ENCODE results near the gene IHH. TPM values are rescaled to one million over a fixed set of nuclear protein-coding genes. Genes with fewer than 3 reads are reported as not detected.

Gene IHH
- total RNA-seq, 1 experiment from 2014 or later = 0.15 TPM

GRCh38 chr2:219032051-219032745 lies 28.5 kb downstream of the IHH start:
- H3K27ac ChIP-seq (ENCODE audit: low read depth, low read length, poor library complexity, severe bottlenecking) = no peak overlapping the region
- no peaks in the 10 kb centered on the region for H3K9me3 ChIP-seq (ENCODE audit: low read depth, low read length, poor library complexity, severe bottlenecking)
- intact Hi-C loops (cut with micrococcal nuclease; ENCODE audit: unreplicated experiment) = no loop called here
- H3K4me3 ChIP-seq (ENCODE audit: low read depth, low read length, poor library complexity, severe bottlenecking) = no peak overlapping the region
- POLR2A ChIA-PET (ENCODE audit: low non-redundant PET) = no interaction called here
- CTCF ChIA-PET = interaction anchor here (0.6 kb wide), 1 partner anchor 87 kb away, joined by 7 read pairs; no protein-coding TSS in a partner anchor
- no peak for TF ChIP-seq EZH2 (IDR thresholded peaks at IDR 0.05; ENCODE audit: borderline replicate concordance, low read depth, low read length, poor library complexity, severe bottlenecking)
- no peak for TF ChIP-seq CTCF (conservative IDR thresholded peaks at IDR 0.05; ENCODE audit: low read depth, low read length)
- H3K4me1 ChIP-seq (ENCODE audit: insufficient read depth, low read length, poor library complexity, severe bottlenecking) = no peaks in the 10 kb centered on the region
- no peaks in the 10 kb centered on the region for H3K36me3 ChIP-seq (ENCODE audit: insufficient read depth, low read length, poor library complexity, severe bottlenecking)
- BruUV-seq (replicated peaks) = no TSS peak
- H3K27me3 ChIP-seq (replicated peaks; ENCODE audit: insufficient read depth, low read depth, low read length, poor library complexity) = peaks cover 22% of the 10 kb centered on the region
- no peak for DNase-seq (ENCODE audit: low spot score)

GRCh38 chr2:219031005-219031738 lies 29.5 kb downstream of the IHH start:
- H3K4me1 ChIP-seq (ENCODE audit: insufficient read depth, low read length, poor library complexity, severe bottlenecking) = no peaks in the 10 kb centered on the region
- H3K4me3 ChIP-seq (ENCODE audit: low read depth, low read length, poor library complexity, severe bottlenecking) = no peak overlapping the region
- POLR2A ChIA-PET (ENCODE audit: low non-redundant PET) = no interaction called here
- no peak for TF ChIP-seq EZH2 (IDR thresholded peaks at IDR 0.05; ENCODE audit: borderline replicate concordance, low read depth, low read length, poor library complexity, severe bottlenecking)
- no TSS peak for BruUV-seq (replicated peaks)
- H3K36me3 ChIP-seq (ENCODE audit: insufficient read depth, low read length, poor library complexity, severe bottlenecking) = no peaks in the 10 kb centered on the region
- intact Hi-C loops (cut with micrococcal nuclease; ENCODE audit: unreplicated experiment) = no loop called here
- DNase-seq (ENCODE audit: low spot score) = no peak
- CTCF ChIA-PET = interaction anchor here (1.6 to 2.2 kb wide), 2 partner anchors 35 to 123 kb away, joined by 6 to 58 read pairs; no protein-coding TSS in a partner anchor
- no peak overlapping the region for H3K27ac ChIP-seq (ENCODE audit: low read depth, low read length, poor library complexity, severe bottlenecking)
- no peaks in the 10 kb centered on the region for H3K9me3 ChIP-seq (ENCODE audit: low read depth, low read length, poor library complexity, severe bottlenecking)
- H3K27me3 ChIP-seq (replicated peaks; ENCODE audit: insufficient read depth, low read depth, low read length, poor library complexity) = peaks cover 22% of the 10 kb centered on the region

- POLR2A ChIA-PET (ENCODE audit: low non-redundant PET) = no interaction called here
- TF ChIP-seq EZH2 (IDR thresholded peaks at IDR 0.05; ENCODE audit: borderline replicate concordance, low read depth, low read length, poor library complexity, severe bottlenecking) = no peak
- no peak for TF ChIP-seq CTCF (conservative IDR thresholded peaks at IDR 0.05; ENCODE audit: low read depth, low read length)
- no peaks in the 10 kb centered on the region for H3K4me1 ChIP-seq (ENCODE audit: insufficient read depth, low read length, poor library complexity, severe bottlenecking)
- no peak for DNase-seq (ENCODE audit: low spot score)
- CTCF ChIA-PET = interaction anchor here (0.5 to 2.2 kb wide), 17 partner anchors 10 to 183 kb away, joined by 3 to 58 read pairs (median 5); no protein-coding TSS in a partner anchor
- no peaks in the 10 kb centered on the region for H3K9me3 ChIP-seq (ENCODE audit: low read depth, low read length, poor library complexity, severe bottlenecking)
- no peaks in the 10 kb centered on the region for H3K36me3 ChIP-seq (ENCODE audit: insufficient read depth, low read length, poor library complexity, severe bottlenecking)
- peaks cover 22% of the 10 kb centered on the region for H3K27me3 ChIP-seq (replicated peaks; ENCODE audit: insufficient read depth, low read depth, low read length, poor library complexity)
- intact Hi-C loops (cut with micrococcal nuclease; ENCODE audit: unreplicated experiment) = no loop called here
- no TSS peak for BruUV-seq (replicated peaks)
- H3K4me3 ChIP-seq (ENCODE audit: low read depth, low read length, poor library complexity, severe bottlenecking) = no peak overlapping the region
- H3K27ac ChIP-seq (ENCODE audit: low read depth, low read length, poor library complexity, severe bottlenecking) = no peak overlapping the region
These were observed 30.4 kb downstream of the IHH start for GRCh38 chr2:219030177-219030940.

Measured in A673 (cell line).